HG03460 (cell line): ENCODE measurements around the gene VAV3.
"Not testable (repeated sequence)": the region's sequence is repeated elsewhere in the genome, so short reads cannot be mapped to it uniquely, and the experiment has no call there.

Experiments used
- ATAC-seq: cut with Tn5 transposase; IDR thresholded peaks from one replicate; pipeline ENCODE4 v1.9.1; 2021; ENCODE audit not compliant: unreplicated experiment

Gene VAV3

GRCh38 chr1:107661158-107661557 lies 303.8 kb downstream of the VAV3 start:
- no peak for ATAC-seq

- ATAC-seq: no peak
Observed at GRCh38 chr1:107659961-107660360, 305.0 kb downstream of the VAV3 start.

- no peak for ATAC-seq
Observed at GRCh38 chr1:107657356-107657755, 307.6 kb downstream of the VAV3 start.

- no peak for ATAC-seq
Observed at GRCh38 chr1:107653765-107654164, 311.2 kb downstream of the VAV3 start.

GRCh38 chr1:107653005-107653404 lies 312.0 kb downstream of the VAV3 start:
- no peak for ATAC-seq

- ATAC-seq: not testable (repeated sequence)
Observed at GRCh38 chr1:107650825-107651224, 314.2 kb downstream of the VAV3 start.

- ATAC-seq: no peak
Observed at GRCh38 chr1:107649023-107649422, 316.0 kb downstream of the VAV3 start.

- no peak for ATAC-seq
Observed at GRCh38 chr1:107648071-107648470, 316.9 kb downstream of the VAV3 start.

GRCh38 chr1:107647012-107647411 lies 318.0 kb downstream of the VAV3 start:
- ATAC-seq: no peak

GRCh38 chr1:107643766-107644165 lies 321.2 kb downstream of the VAV3 start:
- ATAC-seq: no peak

- ATAC-seq: no peak
Observed at GRCh38 chr1:107640207-107640606, 324.8 kb downstream of the VAV3 start.

- no peak for ATAC-seq
Observed at GRCh38 chr1:107637101-107637500, 327.9 kb downstream of the VAV3 start.

- no peak for ATAC-seq
Observed at GRCh38 chr1:107633596-107633995, 331.4 kb downstream of the VAV3 start.

- no peak for ATAC-seq
Observed at GRCh38 chr1:107626073-107626796, 338.7 kb downstream of the VAV3 start.

GRCh38 chr1:107625405-107626029 lies 339.5 kb downstream of the VAV3 start:
- no peak for ATAC-seq

GRCh38 chr1:107623431-107623830 lies 341.5 kb downstream of the VAV3 start:
- ATAC-seq: no peak

GRCh38 chr1:107622966-107623365 lies 342.0 kb downstream of the VAV3 start:
- ATAC-seq: no peak

GRCh38 chr1:107622535-107622934 lies 342.4 kb downstream of the VAV3 start:
- no peak for ATAC-seq

- no peak for ATAC-seq
Observed at GRCh38 chr1:107620753-107621152, 344.2 kb downstream of the VAV3 start.

- ATAC-seq: no peak
Observed at GRCh38 chr1:107618539-107618938, 346.4 kb downstream of the VAV3 start.

GRCh38 chr1:107617921-107618320 lies 347.1 kb downstream of the VAV3 start:
- no peak for ATAC-seq

- ATAC-seq: no peak
Observed at GRCh38 chr1:107617456-107617855, 347.5 kb downstream of the VAV3 start.

GRCh38 chr1:107609808-107610207 lies 355.2 kb downstream of the VAV3 start:
- ATAC-seq: no peak
